SK-N-SH (cell line): ENCODE measurements around the gene KCNMB1. TPM values are rescaled to one million over a fixed set of nuclear protein-coding genes. Genes with fewer than 3 reads are reported as not detected.

Source experiments
- CTCF ChIA-PET: fragments of 300-600, 350-600 bp; formaldehyde crosslinking; extraction: SDS; loops from one replicate; lab custom pipeline; 2021; lab: Yijun Ruan, JAX
- POLR2A ChIA-PET: fragments of 350-600 bp; sonication (Branson Sonifier 250); formaldehyde crosslinking; extraction: SDS; loops from one replicate; lab custom pipeline; 2020; ENCODE audit warnings: antibody characterized with exemption, inconsistent platforms; lab: Yijun Ruan, JAX
- DNase-seq: peaks from one replicate; pipeline ENCODE4 v3.0.0; 2012
- H2AFZ ChIP-seq: fragments of 200-600 bp; sonication (generic); 2 replicates; pipeline ENCODE4 v1.8.1; 2016; ENCODE audit warnings: antibody characterized with exemption, mild to moderate bottlenecking, low read depth
- H3F3A ChIP-seq: fragments of 200-600 bp; sonication (generic); replicated peaks from 2 replicates; pipeline ENCODE3; 2016; ENCODE audit warnings: antibody characterized with exemption, mild to moderate bottlenecking; ENCODE audit not compliant: insufficient read depth
- H3K27ac ChIP-seq, 2 experiments: fragments of 200-500 bp in 1 of 2; fragments of 200-600 bp in 1 of 2; sonication (Bioruptor generic) in 1 of 2; sonication (generic), shearing (Covaris generic) in 1 of 2; 2 replicates each; pipeline versions ENCODE4 v1.5.1 to v1.6.1; 2014 to 2016; ENCODE audit warnings: low read depth in 2 of 2, inconsistent platforms in 1 of 2, low read length in 1 of 2, mild to moderate bottlenecking in 1 of 2, mixed read lengths in 1 of 2
- H3K27me3 ChIP-seq: fragments of 200-600 bp; sonication (generic), shearing (Covaris generic); 2 replicates; pipeline ENCODE4 v1.6.1; 2016; ENCODE audit warnings: mixed run types; ENCODE audit not compliant: insufficient read depth
- H3K36me3 ChIP-seq, 2 experiments: fragments of 200-500 bp in 1 of 2; fragments of 200-600 bp in 1 of 2; sonication (Bioruptor generic) in 1 of 2; sonication (generic) in 1 of 2; replicated peaks in 1 of 2; 2 replicates each; pipeline versions ENCODE3 to v1.5.1; 2014 to 2016; ENCODE audit warnings: low read length in 1 of 2, mild to moderate bottlenecking in 1 of 2; ENCODE audit not compliant: insufficient read depth in 2 of 2, control insufficient read depth in 1 of 2
- H3K4me1 ChIP-seq, 2 experiments: fragments of 200-500 bp in 1 of 2; fragments of 200-600 bp in 1 of 2; sonication (Bioruptor generic) in 1 of 2; sonication (generic), shearing (Covaris generic) in 1 of 2; 2 replicates each; pipeline versions ENCODE4 v1.5.1 to v1.6.1; 2014 to 2016; ENCODE audit warnings: low read depth in 1 of 2, low read length in 1 of 2, mixed run types in 1 of 2; ENCODE audit not compliant: insufficient read depth in 2 of 2, control insufficient read depth in 1 of 2
- H3K4me2 ChIP-seq: fragments of 200-600 bp; sonication (generic), shearing (Covaris generic); 2 replicates; pipeline ENCODE4 v1.6.1; 2017; ENCODE audit warnings: mixed run types
- H3K4me3 ChIP-seq, 2 experiments: fragments of 200-500 bp in 1 of 2; fragments of 200-600 bp in 1 of 2; sonication (Bioruptor generic) in 1 of 2; sonication (generic), shearing (Covaris generic) in 1 of 2; 2 replicates each; pipeline versions ENCODE4 v1.5.1 to v1.8.1; 2014 to 2016; ENCODE audit warnings: low read depth in 2 of 2, inconsistent platforms in 1 of 2, low read length in 1 of 2, mild to moderate bottlenecking in 1 of 2, mixed read lengths in 1 of 2, moderate library complexity in 1 of 2
- H3K79me2 ChIP-seq: fragments of 200-600 bp; sonication (generic); 2 replicates; pipeline ENCODE4 v1.8.1; 2017; ENCODE audit warnings: mild to moderate bottlenecking; ENCODE audit not compliant: insufficient read depth
- H3K9ac ChIP-seq: fragments of 200-600 bp; sonication (generic); 2 replicates; pipeline ENCODE4 v1.6.1; 2017; ENCODE audit warnings: mixed run types
- H3K9me2 ChIP-seq: fragments of 200-600 bp; sonication (generic); 2 replicates; pipeline ENCODE4 v1.6.1; 2017; ENCODE audit warnings: mixed run types
- H3K9me3 ChIP-seq: fragments of 200-600 bp; sonication (generic); 2 replicates; pipeline ENCODE4 v1.6.1; 2017; ENCODE audit warnings: mixed run types, mild to moderate bottlenecking, moderate library complexity
- H4K20me1 ChIP-seq: fragments of 200-600 bp; sonication (generic); 2 replicates; pipeline ENCODE4 v1.6.1; 2017; ENCODE audit warnings: mild to moderate bottlenecking, mixed run types; ENCODE audit not compliant: insufficient read depth
- CHD2 ChIP-seq: fragments of 150-350 bp; IDR thresholded peaks from 2 replicates; pipeline ENCODE4 v1.6.1; 2018; ENCODE audit warnings: low read length; ENCODE audit not compliant: partially characterized antibody
- EP300 ChIP-seq, 2 experiments: IDR thresholded peaks; 2 replicates each; pipeline versions ENCODE4 v1.4.0 to v1.6.1; 2012; ENCODE audit warnings: borderline replicate concordance in 1 of 2, low read depth in 1 of 2, low read length in 1 of 2
- EZH2phosphoT487 ChIP-seq: fragments of 200-600 bp; sonication (generic); IDR thresholded peaks from 2 replicates; pipeline ENCODE4 v1.6.1; 2017; ENCODE audit warnings: low read depth, mixed run types, mild to moderate bottlenecking, antibody characterized with exemption, moderate library complexity, borderline replicate concordance
- FOXM1 ChIP-seq: IDR thresholded peaks from 2 replicates; pipeline ENCODE4 v1.4.0; 2012; ENCODE audit warnings: low read depth, mild to moderate bottlenecking
- GATA2 ChIP-seq: sonication (generic); formaldehyde crosslinking; IDR thresholded peaks from 2 replicates; pipeline ENCODE4 v1.5.0; 2020; ENCODE audit warnings: mild to moderate bottlenecking, missing genetic modification reagents
- JUND ChIP-seq: IDR thresholded peaks from 2 replicates; pipeline ENCODE4 v1.4.0; 2012
- MEF2A ChIP-seq: IDR thresholded peaks from 2 replicates; pipeline ENCODE4 v1.4.0; 2012; ENCODE audit warnings: low read depth, borderline replicate concordance
- NRF1 ChIP-seq: IDR thresholded peaks from 2 replicates; pipeline ENCODE4 v1.6.1; 2012; ENCODE audit warnings: low read depth, mild to moderate bottlenecking, low read length
- REST ChIP-seq: IDR thresholded peaks from 2 replicates; pipeline ENCODE4 v1.6.1; 2012; ENCODE audit warnings: mild to moderate bottlenecking, low read depth, low read length, moderate library complexity
- TCF12 ChIP-seq: IDR thresholded peaks from 2 replicates; pipeline ENCODE4 v1.4.0; 2012
- USF2 ChIP-seq: fragments of 150-350 bp; IDR thresholded peaks from 2 replicates; pipeline ENCODE4 v1.6.1; 2017; ENCODE audit warnings: antibody characterized with exemption, low read length, low read depth, borderline replicate concordance
- YY1 ChIP-seq: IDR thresholded peaks from 2 replicates; pipeline ENCODE4 v1.4.0; 2012; ENCODE audit warnings: low read depth, mild to moderate bottlenecking
- WGBS: methylation state at CpG from one replicate; pipeline ENCODE4 v1.1.6; 2017; ENCODE audit warnings: low lambda C conversion rate; 5-methylcytosine and 5-hydroxymethylcytosine counted together
- polyA plus RNA-seq, 3 experiments: library from polyadenylated mRNA; depleted of rRNA; stranded (reverse); fragments of >200 nt; gene quantifications; 2 replicates each; pipeline ENCODE4 v1.2.3, GENCODE V29; 2012

Gene KCNMB1
- polyA plus RNA-seq, 1 of the 3 experiments (the other 2 are of a cell fraction), result not detected

- no peak for TF ChIP-seq NRF1
- TF ChIP-seq CHD2, result no peak
- TF ChIP-seq USF2, result no peak
- no peak for TF ChIP-seq JUND
- no peak for TF ChIP-seq EZH2phosphoT487
- no peak for TF ChIP-seq EP300 (IDR thresholded peaks at IDR 0.05; ENCODE audit: borderline replicate concordance in 1 of 2, low read depth in 1 of 2, low read length in 1 of 2)
- Histone ChIP-seq H3K9me3 (no peaks in the 10 kb centered on the region), H3K4me3 (no peak overlapping the region), H3K27me3 (no peaks in the 10 kb centered on the region), H3K79me2 (no peaks in the 10 kb centered on the region), H4K20me1 (no peaks in the 10 kb centered on the region), H2AFZ (no peak overlapping the region), H3K36me3 (no peaks in the 10 kb centered on the region), H3K27ac (no peak overlapping the region), H3K9ac (no peak overlapping the region), H3K4me1 (no peaks in the 10 kb centered on the region; a peak in 1 of 4 replicates), H3F3A (no peaks in the 10 kb centered on the region), H3K4me2 (no peak overlapping the region), H3K9me2 (no peaks in the 10 kb centered on the region)
- DNase-seq, result no peak
- POLR2A ChIA-PET, result no interaction called here
- CTCF ChIA-PET, result interaction anchor here (1.1 to 1.3 kb wide), 3 partner anchors 10 to 138 kb away, joined by 3 to 6 read pairs (median 3); no protein-coding TSS in a partner anchor
- WGBS, result 40% methylated on average over 5 of the region's 5 CpGs
These were observed 27.6 kb downstream of the KCNMB1 start for GRCh38 chr5:170361616-170362015.

GRCh38 chr5:170361116-170361515, 28.1 kb downstream of the KCNMB1 start:
- POLR2A ChIA-PET, result no interaction called here
- Histone ChIP-seq H3K4me2 (no peak overlapping the region), H3K27me3 (peaks cover 4% of the 10 kb centered on the region; the same call in 1 of the 2 replicates)
- TF ChIP-seq CHD2 (no peak), FOXM1 (no peak), JUND (no peak), MEF2A (no peak), REST (no peak), YY1 (no peak), TCF12 (no peak), GATA2 (no peak)
- TF ChIP-seq, all 33 proteins: peak for 0
- Histone ChIP-seq H4K20me1 (no peaks in the 10 kb centered on the region), H3K4me3 (no peak overlapping the region), H3K9ac (no peak overlapping the region), H2AFZ (no peak overlapping the region), H3K36me3 (no peaks in the 10 kb centered on the region), H3K9me2 (no peaks in the 10 kb centered on the region), H3K9me3 (no peaks in the 10 kb centered on the region), H3K4me1 (no peaks in the 10 kb centered on the region; a peak in 1 of 4 replicates), H3K27ac (no peak overlapping the region), H3K79me2 (no peaks in the 10 kb centered on the region), H3F3A (no peaks in the 10 kb centered on the region)
- CTCF ChIA-PET, result interaction anchor here (1.1 to 1.3 kb wide), 2 partner anchors 9 to 138 kb away, joined by 3 read pairs; no protein-coding TSS in a partner anchor
- WGBS, result 42% methylated on average over 3 of the region's 5 CpGs
- DNase-seq, result no peak
